ENCODE data around the gene PLIN3. TPM values are rescaled to one million over a fixed set of nuclear protein-coding genes. Genes with fewer than 3 reads are reported as not detected.
"Not testable (repeated sequence)": the region's sequence is repeated elsewhere in the genome, so short reads cannot be mapped to it uniquely, and the experiment has no call there.

Gene PLIN3
- polyA plus RNA-seq, 3 donors: 45.8 to 54.2 (median 52.4) TPM

GRCh38 chr19:4815426-4816201 is 51.9 kb downstream of the PLIN3 start:
- peak; percentile 93 for DNase-seq

DNA sequence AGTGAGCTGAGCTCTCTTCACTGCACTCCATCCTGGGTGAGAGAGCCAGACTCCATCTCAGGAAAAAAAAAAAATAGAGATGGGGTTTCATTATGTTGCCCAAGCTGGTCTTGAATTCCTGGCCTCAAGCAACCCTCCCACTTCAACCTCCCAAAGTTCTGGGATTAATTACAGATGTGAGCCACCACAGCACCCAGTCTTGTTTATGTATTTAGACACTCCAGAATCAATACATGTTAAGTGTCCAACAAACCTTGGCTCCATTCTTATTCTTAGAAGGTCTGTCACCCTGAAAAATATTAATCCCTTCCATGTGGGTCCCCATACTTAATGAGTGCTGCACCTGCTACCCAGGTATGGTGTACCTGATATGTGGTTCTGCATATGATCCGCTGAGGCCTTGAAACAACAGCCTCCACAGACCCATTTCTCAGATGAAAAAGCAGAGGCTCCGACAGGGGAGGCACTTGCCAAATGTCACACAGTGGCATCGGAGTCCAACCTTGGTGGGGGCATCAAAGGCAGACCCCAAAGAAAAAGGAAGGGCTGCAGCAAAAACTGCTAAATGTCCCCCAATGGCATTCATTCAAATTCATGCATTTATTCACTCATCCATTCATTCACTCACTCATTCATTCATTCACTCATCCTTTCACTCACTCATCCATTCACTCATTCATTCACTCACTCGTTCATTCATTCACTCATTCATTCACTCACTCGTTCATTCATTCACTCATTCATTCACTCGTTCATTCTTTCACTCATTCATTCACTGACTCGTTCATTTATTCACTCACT is 52.6 kb downstream of the PLIN3 start:
- no peak for DNase-seq

DNA sequence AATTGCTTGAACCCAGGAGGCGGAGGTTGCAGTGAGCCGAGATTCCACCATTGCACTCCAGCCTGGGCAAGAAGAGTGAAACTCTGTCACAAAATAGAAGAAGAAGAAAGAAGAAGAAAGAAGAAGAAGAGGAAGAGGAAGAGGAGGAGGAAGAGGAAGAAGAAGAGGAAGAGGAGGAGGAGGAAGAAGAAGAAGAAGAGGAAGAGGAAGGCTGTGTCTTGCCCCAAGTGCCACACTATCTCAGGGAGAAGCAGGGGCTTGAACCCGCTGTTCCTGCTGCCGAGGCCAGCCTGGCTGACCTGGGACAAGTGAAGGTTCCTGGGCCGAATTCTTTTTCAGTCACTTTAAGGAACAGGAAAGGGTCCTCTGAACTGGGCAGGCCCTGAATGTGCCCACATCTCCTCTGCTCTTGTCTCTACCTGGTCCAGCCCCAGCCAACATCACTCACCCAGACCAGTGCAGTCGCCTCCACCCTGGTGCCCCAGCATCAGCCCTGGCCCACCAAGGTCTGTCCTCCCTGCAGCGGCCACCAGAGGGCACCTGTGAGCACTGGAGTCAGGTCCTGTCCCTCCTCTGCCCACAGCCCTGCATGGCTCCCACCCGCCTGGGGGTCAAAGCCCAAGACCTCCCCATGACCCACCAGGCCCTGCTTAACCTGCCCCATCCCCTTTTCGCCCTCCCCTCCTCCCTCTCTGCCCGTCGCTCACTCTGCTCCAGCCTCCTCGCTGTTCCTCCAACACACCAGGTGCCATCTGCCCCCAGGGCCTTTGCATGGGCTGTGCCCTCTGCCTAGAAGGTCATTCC is 55.9 kb downstream of the PLIN3 start:
- DNase-seq: peak; percentile 34

- no peak for DNase-seq
Measured at GRCh38 chr19:4807188-4807587, 60.3 kb downstream of the PLIN3 start.

- no peak for DNase-seq
Measured at GRCh38 chr19:4806384-4806783, 61.1 kb downstream of the PLIN3 start.

- not testable (repeated sequence) for DNase-seq
Measured at GRCh38 chr19:4805140-4805539, 62.3 kb downstream of the PLIN3 start.

- peak; percentile 42 for DNase-seq
Measured at GRCh38 chr19:4803736-4804695, 63.5 kb downstream of the PLIN3 start.

DNA sequence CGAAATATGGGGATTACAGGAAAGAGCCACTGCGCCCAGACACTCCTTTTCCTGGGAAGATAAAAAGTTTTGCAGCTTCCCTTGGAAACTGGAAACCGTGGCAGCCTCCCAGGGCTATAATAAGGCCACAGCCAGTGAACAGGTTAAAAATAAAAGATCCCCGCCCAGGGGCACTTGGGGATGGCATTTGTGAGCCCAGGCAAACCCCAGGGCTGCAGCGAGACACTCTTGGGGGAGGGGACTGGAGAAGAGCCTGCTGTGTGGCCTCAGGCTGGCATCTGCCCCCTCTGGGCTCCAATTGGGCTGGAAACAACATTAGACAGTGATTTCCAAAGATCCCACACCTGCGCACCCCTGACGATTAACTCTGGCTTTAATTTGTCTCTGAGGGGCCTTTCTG is 64.8 kb downstream of the PLIN3 start:
- no peak for DNase-seq

- DNase-seq: no peak
Measured at GRCh38 chr19:4801085-4801619, 66.3 kb downstream of the PLIN3 start.

DNA sequence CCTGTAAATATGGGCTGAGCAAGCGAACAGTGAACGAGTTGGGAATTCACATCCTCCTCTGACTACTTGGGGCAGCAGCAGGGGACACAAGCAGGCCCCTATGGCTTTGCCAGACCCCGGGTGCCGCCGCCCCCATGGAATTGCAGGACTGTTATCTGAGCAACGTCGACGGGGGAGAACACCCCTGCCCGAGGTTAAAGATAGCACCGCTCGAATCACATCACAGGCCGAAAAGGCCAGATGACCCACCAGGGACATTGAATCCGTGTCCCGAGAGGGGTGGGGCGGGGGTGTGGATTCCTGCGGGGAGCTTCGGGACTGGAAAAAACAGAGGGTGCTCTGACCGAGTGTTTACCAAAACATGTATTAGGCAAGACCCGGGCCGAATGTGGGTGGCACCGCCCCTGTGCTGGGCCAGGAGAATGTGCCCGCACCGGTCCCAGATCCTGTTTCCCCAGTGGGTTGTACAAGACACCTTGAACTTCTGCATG is 66.8 kb downstream of the PLIN3 start:
- DNase-seq: no peak

- DNase-seq: no peak
Measured at GRCh38 chr19:4795400-4795799, 72.1 kb downstream of the PLIN3 start.

DNA sequence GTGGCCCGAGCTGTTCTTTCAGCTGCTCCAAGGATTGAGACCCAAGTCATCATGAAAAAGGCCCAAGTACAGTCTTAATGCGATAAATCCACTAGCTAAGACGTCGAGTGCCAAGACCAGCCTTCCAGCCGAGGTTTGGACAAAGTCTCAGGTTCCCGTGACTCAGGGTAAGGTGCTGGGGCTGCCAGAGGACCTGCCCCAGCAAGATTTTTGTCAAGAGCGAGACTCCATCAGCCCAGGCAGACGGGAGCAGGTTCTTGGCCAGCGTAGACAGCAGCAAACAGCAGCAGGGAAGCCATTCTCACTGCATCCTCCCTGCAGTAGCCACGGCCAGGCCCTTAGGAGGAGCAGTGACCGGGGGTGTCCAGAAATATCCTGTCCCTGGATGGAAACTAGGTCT is 72.5 kb downstream of the PLIN3 start:
- no peak for DNase-seq

- not testable (repeated sequence) for DNase-seq
Measured at GRCh38 chr19:4793278-4793677, 74.2 kb downstream of the PLIN3 start.

- not testable (repeated sequence) for DNase-seq
Measured at GRCh38 chr19:4792866-4793195, 74.6 kb downstream of the PLIN3 start.

DNA sequence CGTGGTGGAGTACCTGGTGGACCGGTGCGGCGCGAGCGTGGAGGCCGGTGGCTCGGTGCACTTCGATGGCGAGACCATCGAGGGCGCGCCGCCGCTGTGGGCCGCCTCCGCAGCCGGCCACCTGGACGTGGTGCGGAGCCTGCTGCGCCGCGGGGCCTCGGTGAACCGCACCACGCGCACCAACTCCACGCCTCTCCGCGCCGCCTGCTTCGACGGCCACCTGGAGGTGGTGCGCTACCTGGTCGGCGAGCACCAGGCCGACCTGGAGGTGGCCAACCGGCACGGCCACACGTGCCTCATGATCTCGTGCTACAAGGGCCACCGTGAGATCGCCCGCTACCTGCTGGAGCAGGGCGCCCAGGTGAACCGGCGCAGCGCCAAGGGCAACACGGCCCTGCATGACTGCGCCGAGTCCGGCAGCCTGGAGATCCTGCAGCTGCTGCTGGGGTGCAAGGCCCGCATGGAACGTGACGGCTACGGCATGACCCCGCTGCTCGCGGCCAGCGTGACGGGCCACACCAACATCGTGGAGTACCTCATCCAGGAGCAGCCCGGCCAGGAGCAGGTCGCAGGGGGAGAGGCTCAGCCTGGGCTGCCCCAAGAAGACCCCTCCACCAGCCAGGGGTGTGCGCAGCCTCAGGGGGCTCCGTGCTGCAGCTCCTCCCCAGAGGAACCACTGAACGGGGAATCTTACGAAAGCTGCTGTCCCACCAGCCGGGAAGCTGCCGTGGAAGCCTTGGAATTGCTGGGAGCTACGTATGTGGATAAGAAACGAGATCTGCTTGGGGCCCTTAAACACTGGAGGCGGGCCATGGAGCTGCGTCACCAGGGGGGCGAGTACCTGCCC is 75.2 kb downstream of the PLIN3 start:
- not testable (repeated sequence) for DNase-seq

GRCh38 chr19:4791183-4792018 is 76.1 kb downstream of the PLIN3 start, which contains the start of gene FEM1A:
Gene FEM1A, plus strand, starts transcription at chr19:4791734. Its CDS starts 121 bp downstream, at chr19:4791855.
- DNase-seq: peak; percentile 100
